Right lobe of liver (tissue), 6 donors: ENCODE measurements around the gene PCK1. TPM values are rescaled to one million over a fixed set of nuclear protein-coding genes. Genes with fewer than 3 reads are reported as not detected.

Source experiments
- ATAC-seq, 4 donors: fragments of 200-7000 bp; cut with Tn5 transposase; one replicate each; pipeline ENCODE4 v1.9.1; 2020; ENCODE audit warnings: mild to moderate bottlenecking in 4 of 4, moderate library complexity in 4 of 4
- DNase-seq, 3 donors: peaks; one replicate each; pipeline ENCODE4 v3.0.0-alpha.2; 2020
- H3K27ac ChIP-seq, 3 donors: fragments of 200-600 bp; one replicate each; pipeline ENCODE4 v1.8.0; 2022
- H3K27me3 ChIP-seq, 2 donors: fragments of 200-600 bp; one replicate each; pipeline ENCODE4 v1.8.0; 2022
- H3K36me3 ChIP-seq, 4 donors: fragments of 200-600 bp; sonication (generic) in 1 of 4; one replicate each; pipeline versions ENCODE4 v1.5.1 to v1.8.0; 2017 to 2022; ENCODE audit warnings: control low read depth in 1 of 4
- H3K4me1 ChIP-seq, 4 donors: fragments of 200-600 bp; sonication (generic) in 1 of 4; one replicate each; pipeline versions ENCODE4 v1.5.1 to v1.8.0; 2017 to 2022; ENCODE audit warnings: control low read depth in 1 of 4
- H3K4me3 ChIP-seq, 3 donors: fragments of 200-600 bp; one replicate each; pipeline ENCODE4 v1.8.0; 2022
- H3K9me3 ChIP-seq, 4 donors: fragments of 200-600 bp; sonication (generic) in 1 of 4; one replicate each; pipeline versions ENCODE4 v1.5.1 to v1.8.0; 2017 to 2022; ENCODE audit warnings: control low read depth in 1 of 4
- POLR2A ChIP-seq: fragments of 450-650 bp; IDR thresholded peaks from one replicate; pipeline ENCODE4 v1.6.1; 2017; ENCODE audit warnings: antibody characterized with exemption, mild to moderate bottlenecking
- WGBS: methylation state at CpG from one replicate; pipeline ENCODE4 v1.1.6; 2018; ENCODE audit warnings: low coverage, low lambda C conversion rate; ENCODE audit not compliant: insufficient coverage; ENCODE audit errors: missing lambda C conversion rate; 5-methylcytosine and 5-hydroxymethylcytosine counted together
- intact Hi-C, 2 donors: fragments of 100-400 bp; cut with DNase I; formaldehyde crosslinking; loops; one replicate each; pipeline versions ENCODE4 v1.11.2 to v1.14.1; 2022
- total RNA-seq, 6 experiments: library from RNA; depleted of rRNA in 2 of 6; stranded (reverse); fragments of >200 nt in 2 of 6; fragmentation: NEBNext Ultra II Directional in 3 of 6; extraction: Animal tissue kit (Norgen Biotek cat#: 25700) in 3 of 6; gene quantifications; one replicate each; pipeline versions ENCODE4 v1.1.0 to v1.2.4, GENCODE V29; 2016 to 2023
- TF ChIP-seq, protein P1 (sequence below), 4 donors: fragments of 200-600 bp in 3 of 4; fragments of 450-650 bp in 1 of 4; IDR thresholded peaks; one replicate each; pipeline versions ENCODE4 v1.5.1 to v1.8.0; 2016 to 2022; ENCODE audit warnings: antibody characterized with exemption in 4 of 4, mild to moderate bottlenecking in 2 of 4
- donor health status: DM: no; HTN: yes; CAD: no.
- donor health status: DM: no; HTN: no; CAD: no.
- donor health status: DM: no; HTN: no; CAD: no.
- donor health status: DM: no; HTN: yes; CAD: no.
- donor health status: DM: no; HTN: yes; CAD: no.

The PCK1 gene
- total RNA-seq, 6 experiments from 2014 or later = 187 to 1,757 (median 778) TPM

- Histone ChIP-seq H3K27ac (no peak overlapping the region), H3K36me3 (no peaks in the 10 kb centered on the region), H3K4me1 (no peaks in the 10 kb centered on the region), H3K27me3 (no peaks in the 10 kb centered on the region), H3K9me3 (no peaks in the 10 kb centered on the region), H3K4me3 (no peak overlapping the region)
- TF ChIP-seq, protein P1, sequence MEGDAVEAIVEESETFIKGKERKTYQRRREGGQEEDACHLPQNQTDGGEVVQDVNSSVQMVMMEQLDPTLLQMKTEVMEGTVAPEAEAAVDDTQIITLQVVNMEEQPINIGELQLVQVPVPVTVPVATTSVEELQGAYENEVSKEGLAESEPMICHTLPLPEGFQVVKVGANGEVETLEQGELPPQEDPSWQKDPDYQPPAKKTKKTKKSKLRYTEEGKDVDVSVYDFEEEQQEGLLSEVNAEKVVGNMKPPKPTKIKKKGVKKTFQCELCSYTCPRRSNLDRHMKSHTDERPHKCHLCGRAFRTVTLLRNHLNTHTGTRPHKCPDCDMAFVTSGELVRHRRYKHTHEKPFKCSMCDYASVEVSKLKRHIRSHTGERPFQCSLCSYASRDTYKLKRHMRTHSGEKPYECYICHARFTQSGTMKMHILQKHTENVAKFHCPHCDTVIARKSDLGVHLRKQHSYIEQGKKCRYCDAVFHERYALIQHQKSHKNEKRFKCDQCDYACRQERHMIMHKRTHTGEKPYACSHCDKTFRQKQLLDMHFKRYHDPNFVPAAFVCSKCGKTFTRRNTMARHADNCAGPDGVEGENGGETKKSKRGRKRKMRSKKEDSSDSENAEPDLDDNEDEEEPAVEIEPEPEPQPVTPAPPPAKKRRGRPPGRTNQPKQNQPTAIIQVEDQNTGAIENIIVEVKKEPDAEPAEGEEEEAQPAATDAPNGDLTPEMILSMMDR (IDR thresholded peaks at IDR 0.05) = no peak
- no peak for TF ChIP-seq POLR2A
- intact Hi-C loops = no loop called here
- no peak for DNase-seq
- no peak for ATAC-seq
- 64% methylated on average over 5 of the region's 6 CpGs for WGBS
Observed at GRCh38 chr20:57617079-57617795, 56.3 kb downstream of the PCK1 start.

Other genes with a start within 250 kb of the PCK1 start
- not detected for gene SPO11, start 231.3 kb upstream of the PCK1 start, total RNA-seq
- 10 to 100 TPM in 4 of 6 experiments, 1 to 10 TPM in 2; 8.6 to 22.1 (median 11.1) TPM for gene RAE1, start 209.9 kb upstream of the PCK1 start, total RNA-seq
- gene RBM38, start 169.7 kb upstream of the PCK1 start, total RNA-seq = 10 to 100 TPM in 3 of 6 experiments, 1 to 10 TPM in 3; 3.9 to 16.9 (median 9.6) TPM
- under 1 TPM in 4 of 6 experiments, not detected in 2; 0.09 to 0.50 (median 0.33) TPM for gene CTCFL, start 36.0 kb upstream of the PCK1 start, total RNA-seq
- under 1 TPM in 4 of 6 experiments, not detected in 2; 0.14 to 0.75 (median 0.36) TPM for gene ZBP1, start 59.3 kb downstream of the PCK1 start, total RNA-seq
- gene PMEPA1, start 148.9 kb downstream of the PCK1 start, total RNA-seq = 1 to 10 TPM in 4 of 6 experiments, under 1 TPM in 2; 0.50 to 2.3 (median 1.4) TPM